ENCODE measurements around the gene MCCC1.
A peak's percentile ranks its signal among the peaks of the same experiment; 100 is the strongest.

Gene MCCC1

DNA sequence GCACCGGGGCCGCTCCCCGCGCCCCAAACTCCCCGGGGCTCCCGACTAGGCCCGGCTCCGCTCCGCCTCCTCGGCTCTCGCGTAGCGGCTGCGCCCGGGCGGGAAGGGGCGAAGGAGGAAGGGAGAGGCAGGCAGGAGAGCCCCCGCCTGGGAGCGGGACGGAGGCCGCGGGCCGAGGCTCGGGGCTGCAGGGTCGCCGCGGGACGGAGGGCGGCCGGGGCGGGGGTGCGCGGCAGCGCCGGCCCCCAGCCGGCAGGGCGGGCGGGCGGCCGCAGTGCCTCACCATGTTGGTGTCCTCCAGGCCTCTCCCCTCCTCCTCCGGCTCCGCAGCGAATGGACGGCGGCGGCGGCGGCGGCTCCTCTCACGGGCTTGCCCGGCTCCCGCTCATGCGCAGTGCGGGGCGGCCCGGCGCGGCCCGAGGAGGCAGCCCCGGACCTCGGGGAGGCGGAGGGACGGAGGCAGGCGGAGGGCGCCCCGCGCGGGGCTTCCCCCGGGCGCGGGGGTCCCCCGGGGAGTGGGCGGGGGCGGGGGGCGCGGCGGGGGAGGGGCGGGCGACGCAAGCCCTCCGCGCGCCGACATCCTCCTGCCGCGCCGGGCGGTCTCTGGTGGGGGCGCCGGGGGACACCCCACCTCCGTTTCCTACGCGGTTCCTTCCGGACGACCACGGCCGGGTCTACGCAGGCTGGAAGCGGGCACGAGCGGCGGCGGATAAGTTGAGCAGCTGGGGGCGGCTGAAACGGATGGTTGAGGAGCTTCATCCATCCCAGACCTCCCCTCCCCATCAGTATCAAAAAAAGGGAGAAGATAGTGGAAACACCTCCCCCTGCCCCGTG is 118.9 kb downstream of the MCCC1 start, which contains the start of gene DCUN1D1:
TSS of gene DCUN1D1 (minus strand) at position 335 of the 834 bp plus-strand sequence. CDS start at position 286, 49 bp downstream.
- peak; percentile 67 for DNase-seq (ENCODE audit: low read depth)

DNA sequence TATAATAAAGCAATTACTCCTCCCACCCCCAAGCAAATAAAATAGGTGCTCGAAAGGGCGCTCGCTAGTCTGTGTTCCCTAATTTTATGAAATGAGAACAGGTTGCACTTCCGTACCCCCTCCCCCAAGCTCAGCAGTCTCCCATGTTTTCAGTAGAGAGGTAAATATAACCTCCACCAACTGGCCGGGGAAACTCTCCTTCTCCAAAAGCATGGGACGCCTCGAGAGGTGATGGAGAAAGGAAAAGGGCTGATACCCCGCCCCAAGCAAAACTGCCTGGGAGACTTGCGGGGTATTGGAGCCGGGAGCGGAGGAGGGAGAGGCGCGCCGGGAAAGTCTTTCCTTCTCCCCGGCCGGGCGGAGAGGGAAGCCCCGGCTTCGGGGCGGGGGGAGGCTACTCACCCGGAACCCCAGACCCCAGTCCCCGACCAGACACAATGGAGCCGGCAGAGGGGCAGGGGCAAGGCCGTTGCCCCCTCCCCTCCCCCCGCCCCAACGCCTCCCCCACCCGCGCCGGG is 119.6 kb downstream of the MCCC1 start:
- DNase-seq (ENCODE audit: low read depth): no peak

DNA sequence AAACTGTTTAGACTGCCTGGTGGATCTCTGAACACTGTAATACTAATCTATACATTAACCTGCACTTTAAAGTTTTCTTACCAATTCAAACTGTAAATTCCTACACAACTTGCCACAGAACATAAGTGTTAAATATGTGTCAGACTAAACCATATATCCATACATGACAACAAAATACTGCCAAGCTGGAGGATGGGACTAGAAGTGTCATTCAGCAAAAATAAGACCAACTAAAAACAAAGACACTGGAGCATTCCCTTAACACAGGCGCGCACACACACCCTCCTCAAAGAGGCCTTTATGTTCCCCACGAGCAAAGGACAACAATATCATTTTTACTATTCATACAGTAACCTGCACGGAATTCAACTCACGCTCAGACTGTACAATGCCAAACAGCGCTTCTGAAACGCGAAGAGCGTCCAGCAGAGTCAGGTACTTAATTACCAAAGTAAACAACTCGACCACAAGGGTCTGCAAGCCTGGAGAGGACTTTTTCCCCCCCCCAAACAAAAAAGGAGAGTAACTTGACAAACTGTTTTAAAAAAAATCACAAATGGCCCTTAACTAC is 120.1 kb downstream of the MCCC1 start:
- no peak for DNase-seq (ENCODE audit: low read depth)

DNA sequence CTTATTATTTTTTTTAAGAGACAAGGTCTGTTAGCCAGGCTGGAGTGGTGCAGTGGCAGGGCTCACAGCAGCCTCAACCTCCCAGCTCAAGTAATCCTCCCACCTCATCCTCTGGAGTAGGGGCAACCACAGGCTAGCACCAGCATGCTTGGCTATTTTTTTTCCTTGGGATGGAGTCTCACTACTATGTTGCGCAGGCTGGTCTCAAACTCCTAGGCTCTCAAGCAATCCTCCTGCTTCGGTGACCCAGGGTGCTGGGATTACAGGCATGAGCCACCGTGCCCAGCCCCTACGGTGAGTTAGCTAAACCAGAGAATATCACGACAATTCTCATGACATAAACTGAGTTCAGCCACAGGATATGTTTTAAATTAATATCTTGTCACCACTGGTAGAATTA is 120.9 kb downstream of the MCCC1 start:
- peak; percentile 53 for DNase-seq (ENCODE audit: low read depth)

DNA sequence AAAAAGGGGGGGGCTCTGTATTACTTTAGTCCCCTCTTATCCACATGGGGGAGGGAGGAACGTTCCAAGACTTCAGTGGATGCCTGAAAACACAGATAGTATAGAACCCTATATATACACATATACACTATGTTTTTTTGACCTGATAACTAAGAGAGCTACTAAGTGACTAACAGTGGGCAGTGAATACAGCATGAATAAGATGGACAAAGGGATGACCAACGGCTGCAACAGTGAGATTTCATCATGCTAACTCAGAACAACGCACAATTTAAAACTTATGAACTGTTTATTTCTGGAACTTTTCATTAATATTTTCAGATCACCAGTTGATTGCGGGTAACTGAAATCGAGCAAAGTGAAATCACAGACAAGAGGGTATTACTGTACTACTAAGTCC is 126.2 kb downstream of the MCCC1 start:
- peak; percentile 48 for DNase-seq (ENCODE audit: low read depth)

DNA sequence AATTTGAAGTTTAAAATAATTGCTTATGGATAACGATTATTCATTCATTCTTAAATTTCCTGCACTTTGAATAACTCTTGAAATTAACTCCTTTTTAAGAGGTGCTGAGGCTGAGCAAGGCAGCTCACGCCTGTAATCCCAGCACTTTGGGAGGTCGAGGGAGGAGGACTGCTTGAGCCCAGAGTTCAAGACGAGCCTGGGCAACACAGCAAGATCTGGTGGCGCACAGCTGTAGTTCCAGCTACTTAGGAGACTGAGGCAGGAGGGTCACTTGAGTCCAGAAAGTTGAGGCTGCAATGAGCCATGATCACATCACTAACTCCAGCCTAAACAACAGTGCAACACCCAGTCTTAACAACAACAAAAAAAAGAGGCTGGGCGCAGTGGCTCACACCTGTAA is 126.9 kb downstream of the MCCC1 start:
- DNase-seq (ENCODE audit: low read depth): no peak

DNA sequence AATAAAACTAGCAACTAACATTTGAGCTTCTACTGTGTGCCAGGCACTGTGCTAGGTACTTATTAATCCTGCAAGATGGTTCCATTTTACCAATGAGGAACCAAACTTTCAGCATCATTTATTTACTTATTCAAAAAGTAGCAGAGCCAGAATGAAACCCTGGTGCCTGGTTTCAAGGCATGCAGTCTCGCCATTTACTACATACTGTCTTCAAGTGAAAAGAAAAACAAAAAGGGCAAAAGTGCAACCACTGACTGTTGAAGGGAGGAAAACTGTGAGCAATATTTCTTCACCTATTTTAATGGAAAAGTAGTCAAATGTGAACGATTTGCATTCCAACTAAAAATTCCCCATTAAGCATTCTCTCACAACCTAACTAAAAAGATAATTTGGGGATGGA is 127.7 kb downstream of the MCCC1 start:
- no peak for DNase-seq (ENCODE audit: low read depth)

DNA sequence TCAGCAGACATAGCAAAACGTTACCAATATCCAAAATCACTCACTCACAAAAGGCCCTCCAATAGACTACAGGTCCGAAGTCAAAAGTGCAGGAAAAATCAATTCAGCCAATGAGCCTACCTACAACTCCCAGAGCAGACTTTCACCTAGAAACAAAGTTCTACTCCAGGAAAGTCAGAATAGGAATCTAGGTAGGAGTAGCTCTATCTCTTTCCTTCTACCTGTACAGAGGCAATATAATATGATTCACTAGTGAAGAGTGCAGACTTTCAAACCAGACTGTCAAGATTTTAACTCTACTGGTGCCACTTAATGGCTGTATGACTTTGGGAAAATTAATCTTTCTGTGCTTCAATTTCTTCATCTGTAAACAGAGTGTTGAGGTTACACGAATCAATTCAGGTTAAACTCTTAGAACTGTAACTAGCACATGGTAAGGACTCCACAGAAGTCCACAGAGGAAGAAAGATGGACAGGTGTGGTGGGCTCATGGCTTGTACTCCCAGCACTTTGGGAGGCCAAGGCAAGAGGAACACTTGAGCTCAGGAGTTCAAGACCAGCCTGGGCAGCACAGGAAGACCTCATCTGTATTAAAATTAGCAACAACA is 128.4 kb downstream of the MCCC1 start:
- no peak for DNase-seq (ENCODE audit: low read depth)

DNA sequence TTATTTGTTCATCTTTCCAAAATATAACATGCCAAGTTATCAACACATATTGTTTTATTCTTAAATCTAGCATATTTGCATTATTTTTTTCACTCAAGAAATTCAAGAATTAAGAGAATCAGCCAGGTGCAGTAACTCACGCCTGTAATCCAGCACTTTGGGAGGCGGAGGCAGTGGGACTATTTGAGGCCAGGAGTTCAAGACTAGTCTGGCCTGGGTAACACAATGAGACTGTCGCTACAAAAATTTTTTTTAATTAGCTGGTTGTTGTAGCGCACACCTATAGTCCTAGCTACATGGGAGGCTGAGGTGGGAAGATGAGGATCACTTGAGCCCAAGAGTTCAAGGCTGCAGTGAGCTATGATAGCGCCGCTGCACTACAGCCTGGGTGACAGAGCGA is 129.4 kb downstream of the MCCC1 start:
- no peak for DNase-seq (ENCODE audit: low read depth)

DNA sequence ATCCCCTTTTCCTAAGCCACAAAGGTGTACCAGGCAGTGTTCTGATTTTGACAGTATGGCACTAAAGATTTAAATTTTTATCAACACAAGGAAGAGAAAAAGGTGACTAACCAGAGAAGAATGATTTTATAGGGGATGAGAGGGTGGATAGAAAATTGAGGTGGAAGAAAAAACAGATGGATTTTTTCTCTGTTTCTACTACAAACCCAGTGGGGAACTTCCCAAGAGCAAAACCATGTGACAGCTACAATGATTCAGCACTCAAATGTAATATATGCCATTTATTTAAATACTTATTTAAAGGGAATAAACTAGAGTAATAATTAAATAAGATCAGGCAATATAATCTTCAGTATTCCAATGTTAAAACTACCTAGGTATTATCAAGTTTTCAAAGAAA is 130.0 kb downstream of the MCCC1 start:
- DNase-seq (ENCODE audit: low read depth): peak; percentile 40

DNA sequence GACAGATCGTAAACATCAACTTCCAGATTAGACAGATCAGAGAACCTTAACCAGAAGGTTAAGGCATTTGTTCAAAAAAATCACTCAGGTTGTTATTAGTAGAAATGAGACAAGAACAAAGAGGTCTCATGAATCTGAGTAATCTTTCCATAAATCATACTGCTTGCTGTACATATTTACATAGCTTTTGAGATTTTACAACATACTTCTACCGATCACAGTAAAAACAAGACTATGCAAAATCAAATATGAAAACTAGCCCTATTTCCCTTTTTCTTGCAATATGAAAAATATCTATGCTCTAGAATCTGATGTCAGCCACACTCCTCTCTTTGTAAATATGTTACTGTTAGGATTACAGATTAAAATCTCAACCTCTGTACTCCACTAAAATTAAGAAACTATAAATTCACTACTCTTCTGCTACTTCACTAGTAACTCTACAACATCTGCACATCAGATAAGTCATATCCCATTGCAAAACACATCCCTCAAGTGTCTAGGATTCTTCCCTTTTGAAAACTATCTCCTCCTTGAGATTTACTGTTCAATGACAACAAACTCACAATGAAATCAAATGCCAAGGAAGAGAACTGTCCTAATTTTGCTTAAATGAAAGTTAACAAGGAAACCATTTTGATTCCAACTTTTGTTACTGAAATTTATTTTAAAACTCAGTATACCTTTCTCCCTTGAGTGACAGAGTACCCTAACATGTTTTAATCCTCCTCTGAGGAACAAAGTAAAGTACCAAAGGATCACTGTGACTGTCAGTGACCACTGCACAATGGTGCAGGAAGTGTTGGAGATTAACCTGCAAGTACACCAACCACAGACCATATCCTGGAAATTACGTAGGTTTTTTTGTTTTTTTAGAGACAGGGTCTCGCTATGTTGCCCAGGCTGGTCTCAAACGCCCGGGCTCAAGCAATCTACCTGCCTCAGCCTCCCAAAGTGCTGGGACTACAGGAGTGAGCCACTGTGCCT is 131.8 kb downstream of the MCCC1 start:
- no peak for DNase-seq (ENCODE audit: low read depth)

DNA sequence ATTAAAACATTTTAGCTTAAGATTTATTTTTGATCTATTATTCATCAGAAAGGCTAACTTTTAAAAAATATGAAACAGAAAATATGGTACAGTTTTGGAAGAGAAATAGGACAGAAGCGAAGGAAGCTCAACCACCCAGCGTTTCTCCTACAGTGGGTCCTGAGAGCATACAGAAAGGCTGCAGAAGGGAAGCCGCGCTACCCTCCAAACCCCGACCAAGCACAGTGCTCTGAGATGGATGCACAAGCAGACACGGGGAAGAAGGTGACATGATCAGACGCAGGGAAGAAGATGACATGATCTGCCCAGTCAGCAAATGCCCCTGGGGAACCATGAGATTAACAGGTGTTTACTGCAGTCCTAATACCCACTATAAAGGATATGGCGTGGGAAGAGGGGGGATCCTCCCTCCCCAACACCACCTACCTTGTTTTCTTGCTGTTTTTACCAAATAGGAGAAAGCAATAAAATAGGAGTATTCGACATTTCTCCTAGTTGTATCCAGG is 133.4 kb downstream of the MCCC1 start:
- DNase-seq (ENCODE audit: low read depth): no peak
